ENCODE data around the gene GSTA4.

GSTA4 gene

GRCh38 chr6:53015486-53015885, 20.4 kb upstream of the GSTA4 start:
- Histone ChIP-seq H2BK5ac (ENCODE audit: low read length) (no peak overlapping the region), H3K36me3 (replicated peaks in 1 of 2; ENCODE audit: control insufficient read depth in 2 of 2, insufficient read depth in 2 of 2, low read length in 2 of 2) (peaks cover 24 to 97% of the 10 kb centered on the region in 2 donors), H3K14ac (ENCODE audit: low read length) (no peak overlapping the region), H3K4me1 (ENCODE audit: control insufficient read depth in 2 of 2, insufficient read depth in 1 of 2, low read depth in 1 of 2, low read length in 2 of 2) (no peaks in the 10 kb centered on the region), H3K9ac (ENCODE audit: low read depth, low read length, poor library complexity) (no peak overlapping the region), H2BK12ac (ENCODE audit: low read length) (no peak overlapping the region), H4K8ac (ENCODE audit: low read depth, low read length) (no peak overlapping the region), H2AK5ac (ENCODE audit: low read depth, low read length) (no peak overlapping the region), H3K4ac (ENCODE audit: low read length) (no peak overlapping the region), H4K91ac (ENCODE audit: low read depth, low read length, poor library complexity) (no peak overlapping the region), H3K18ac (ENCODE audit: low read length) (no peak overlapping the region), H2AFZ (ENCODE audit: low read length) (no peak overlapping the region), H3K4me3 (ENCODE audit: low read length in 2 of 2) (no peak overlapping the region), H3K23ac (ENCODE audit: low read depth, low read length, poor library complexity) (no peak overlapping the region), H3K4me2 (ENCODE audit: insufficient read depth, low read length, poor library complexity, severe bottlenecking) (no peak overlapping the region), H3K27ac (replicated peaks; ENCODE audit: low read length) (no peak overlapping the region), H3K79me1 (ENCODE audit: low read depth, low read length) (no peaks in the 10 kb centered on the region), H2BK120ac (ENCODE audit: low read depth, low read length) (no peak overlapping the region), H3K27me3 (ENCODE audit: control insufficient read depth in 3 of 3, insufficient read depth in 3 of 3, low read depth in 1 of 3, low read length in 3 of 3) (no peaks in the 10 kb centered on the region), H3K9me3 (replicated peaks in 1 of 2; ENCODE audit: control insufficient read depth in 2 of 2, insufficient read depth in 1 of 2, low read depth in 1 of 2, low read length in 2 of 2) (no peaks in the 10 kb centered on the region), H2BK15ac (ENCODE audit: low read length) (no peak overlapping the region)
- WGBS, 2 donors (ENCODE audit: extremely low coverage in 2 of 2, insufficient read length in 2 of 2, insufficient replicate concordance in 1 of 2), result no CpG with 5 or more reads among the region's 1 CpG
- DNase-seq (ENCODE audit: low spot score), result no peak

- Histone ChIP-seq H3K4me2 (ENCODE audit: insufficient read depth, low read length, poor library complexity, severe bottlenecking) (no peak overlapping the region), H3K79me1 (ENCODE audit: low read depth, low read length) (no peaks in the 10 kb centered on the region), H3K23ac (ENCODE audit: low read depth, low read length, poor library complexity) (no peak overlapping the region), H3K9me3 (replicated peaks in 1 of 2; ENCODE audit: control insufficient read depth in 2 of 2, insufficient read depth in 1 of 2, low read depth in 1 of 2, low read length in 2 of 2) (no peaks in the 10 kb centered on the region), H3K4me3 (ENCODE audit: low read length in 2 of 2) (no peak overlapping the region), H2AFZ (ENCODE audit: low read length) (no peak overlapping the region), H4K91ac (ENCODE audit: low read depth, low read length, poor library complexity) (no peak overlapping the region), H3K9ac (ENCODE audit: low read depth, low read length, poor library complexity) (no peak overlapping the region), H2BK5ac (ENCODE audit: low read length) (no peak overlapping the region), H2AK5ac (ENCODE audit: low read depth, low read length) (no peak overlapping the region), H3K4ac (ENCODE audit: low read length) (no peak overlapping the region), H3K27ac (replicated peaks; ENCODE audit: low read length) (no peak overlapping the region), H2BK15ac (ENCODE audit: low read length) (no peak overlapping the region), H3K4me1 (ENCODE audit: control insufficient read depth in 2 of 2, insufficient read depth in 1 of 2, low read depth in 1 of 2, low read length in 2 of 2) (no peaks in the 10 kb centered on the region), H3K14ac (ENCODE audit: low read length) (no peak overlapping the region), H4K8ac (ENCODE audit: low read depth, low read length) (no peak overlapping the region), H3K27me3 (ENCODE audit: control insufficient read depth in 3 of 3, insufficient read depth in 3 of 3, low read depth in 1 of 3, low read length in 3 of 3) (no peaks in the 10 kb centered on the region), H2BK12ac (ENCODE audit: low read length) (no peak overlapping the region), H3K36me3 (replicated peaks in 1 of 2; ENCODE audit: control insufficient read depth in 2 of 2, insufficient read depth in 2 of 2, low read length in 2 of 2) (peaks cover 26 to 99% of the 10 kb centered on the region in 2 donors), H2BK120ac (ENCODE audit: low read depth, low read length) (no peak overlapping the region), H3K18ac (ENCODE audit: low read length) (no peak overlapping the region)
- WGBS, 2 donors (ENCODE audit: extremely low coverage in 2 of 2, insufficient read length in 2 of 2, insufficient replicate concordance in 1 of 2), result no CpG with 5 or more reads among the region's 1 CpG
- DNase-seq (ENCODE audit: low spot score), result no peak
Observed at GRCh38 chr6:53014744-53015143, 19.7 kb upstream of the GSTA4 start.

- no peak overlapping the region for H2BK120ac ChIP-seq (ENCODE audit: low read depth, low read length)
- no peak overlapping the region for H3K4ac ChIP-seq (ENCODE audit: low read length)
- H3K14ac ChIP-seq (ENCODE audit: low read length), result no peak overlapping the region
- H3K9me3 ChIP-seq (replicated peaks in 1 of 2; ENCODE audit: control insufficient read depth in 2 of 2, insufficient read depth in 1 of 2, low read depth in 1 of 2, low read length in 2 of 2), result no peaks in the 10 kb centered on the region
- H2AFZ ChIP-seq (ENCODE audit: low read length), result no peak overlapping the region
- H3K36me3 ChIP-seq (replicated peaks in 1 of 2; ENCODE audit: control insufficient read depth in 2 of 2, insufficient read depth in 2 of 2, low read length in 2 of 2), result peaks cover 30 to 99% of the 10 kb centered on the region in 2 donors
- H4K8ac ChIP-seq (ENCODE audit: low read depth, low read length), result no peak overlapping the region
- no peaks in the 10 kb centered on the region for H3K4me1 ChIP-seq (ENCODE audit: control insufficient read depth in 2 of 2, insufficient read depth in 1 of 2, low read depth in 1 of 2, low read length in 2 of 2)
- H4K91ac ChIP-seq (ENCODE audit: low read depth, low read length, poor library complexity), result no peak overlapping the region
- H3K9ac ChIP-seq (ENCODE audit: low read depth, low read length, poor library complexity), result no peak overlapping the region
- H3K18ac ChIP-seq (ENCODE audit: low read length), result no peak overlapping the region
- H3K4me3 ChIP-seq (ENCODE audit: low read length in 2 of 2), result no peak overlapping the region
- H3K27me3 ChIP-seq (ENCODE audit: control insufficient read depth in 3 of 3, insufficient read depth in 3 of 3, low read depth in 1 of 3, low read length in 3 of 3), result no peaks in the 10 kb centered on the region
- no peak overlapping the region for H3K4me2 ChIP-seq (ENCODE audit: insufficient read depth, low read length, poor library complexity, severe bottlenecking)
- no peaks in the 10 kb centered on the region for H3K79me1 ChIP-seq (ENCODE audit: low read depth, low read length)
- H2AK5ac ChIP-seq (ENCODE audit: low read depth, low read length), result no peak overlapping the region
- no peak for DNase-seq (ENCODE audit: low spot score)
- no peak overlapping the region for H2BK15ac ChIP-seq (ENCODE audit: low read length)
- H3K27ac ChIP-seq (replicated peaks; ENCODE audit: low read length), result no peak overlapping the region
- no peak overlapping the region for H2BK12ac ChIP-seq (ENCODE audit: low read length)
- H2BK5ac ChIP-seq (ENCODE audit: low read length), result no peak overlapping the region
- H3K23ac ChIP-seq (ENCODE audit: low read depth, low read length, poor library complexity), result no peak overlapping the region
Observed at GRCh38 chr6:53014063-53014462, 19.0 kb upstream of the GSTA4 start.

- H3K36me3 ChIP-seq (replicated peaks in 1 of 2; ENCODE audit: control insufficient read depth in 2 of 2, insufficient read depth in 2 of 2, low read length in 2 of 2), result peaks cover 25 to 96% of the 10 kb centered on the region in 2 donors
Observed at GRCh38 chr6:53011979-53012378, 16.9 kb upstream of the GSTA4 start.

More at GRCh38 chr6:53011979-53012378, 16.9 kb upstream of the GSTA4 start:
- Histone ChIP-seq H3K9ac (ENCODE audit: low read depth, low read length, poor library complexity) (no peak overlapping the region), H3K4ac (ENCODE audit: low read length) (no peak overlapping the region), H3K4me1 (ENCODE audit: control insufficient read depth in 2 of 2, insufficient read depth in 1 of 2, low read depth in 1 of 2, low read length in 2 of 2) (no peaks in the 10 kb centered on the region), H4K91ac (ENCODE audit: low read depth, low read length, poor library complexity) (no peak overlapping the region), H3K27ac (replicated peaks; ENCODE audit: low read length) (no peak overlapping the region), H2BK15ac (ENCODE audit: low read length) (no peak overlapping the region), H2BK12ac (ENCODE audit: low read length) (no peak overlapping the region), H4K8ac (ENCODE audit: low read depth, low read length) (no peak overlapping the region), H3K4me2 (ENCODE audit: insufficient read depth, low read length, poor library complexity, severe bottlenecking) (no peak overlapping the region), H2AK5ac (ENCODE audit: low read depth, low read length) (no peak overlapping the region), H3K79me1 (ENCODE audit: low read depth, low read length) (no peaks in the 10 kb centered on the region), H3K14ac (ENCODE audit: low read length) (no peak overlapping the region), H2BK120ac (ENCODE audit: low read depth, low read length) (no peak overlapping the region), H3K9me3 (replicated peaks in 1 of 2; ENCODE audit: control insufficient read depth in 2 of 2, insufficient read depth in 1 of 2, low read depth in 1 of 2, low read length in 2 of 2) (no peaks in the 10 kb centered on the region), H3K18ac (ENCODE audit: low read length) (no peak overlapping the region), H2AFZ (ENCODE audit: low read length) (no peak overlapping the region), H2BK5ac (ENCODE audit: low read length) (no peak overlapping the region), H3K4me3 (ENCODE audit: low read length in 2 of 2) (no peak overlapping the region), H3K23ac (ENCODE audit: low read depth, low read length, poor library complexity) (no peak overlapping the region), H3K27me3 (ENCODE audit: control insufficient read depth in 3 of 3, insufficient read depth in 3 of 3, low read depth in 1 of 3, low read length in 3 of 3) (no peaks in the 10 kb centered on the region)
- no peak for DNase-seq (ENCODE audit: low spot score)
- no CpG with 5 or more reads among the region's 1 CpG for WGBS, 2 donors (ENCODE audit: extremely low coverage in 2 of 2, insufficient read length in 2 of 2, insufficient replicate concordance in 1 of 2)

Data from neuronal stem cell (in vitro differentiated cells).